Prostate gland (tissue), 2 donors: ENCODE data around the gene AARS1.
"Not testable (repeated sequence)": the region's sequence is repeated elsewhere in the genome, so short reads cannot be mapped to it uniquely, and the experiment has no call there.

Experiments used
- CTCF ChIP-seq, 4 experiments: fragments of 200-600 bp in 2 of 4; fragments of 450-650 bp in 2 of 4; sonication (generic) in 2 of 4; IDR thresholded peaks; 1 replicate in 3 of 4; 2 replicates in 1 of 4; pipeline ENCODE4 v1.5.1; 2016 to 2019; ENCODE audit warnings: antibody characterized with exemption in 4 of 4, mild to moderate bottlenecking in 2 of 4, moderate library complexity in 2 of 4
- POLR2A ChIP-seq: fragments of 450-650 bp; IDR thresholded peaks from one replicate; pipeline ENCODE4 v1.6.1; 2016; ENCODE audit warnings: antibody characterized with exemption, mild to moderate bottlenecking
- POLR2AphosphoS5 ChIP-seq: sonication (generic); formaldehyde crosslinking; IDR thresholded peaks from one replicate; pipeline ENCODE4 v1.6.1; 2017; ENCODE audit warnings: antibody characterized with exemption

DNA sequence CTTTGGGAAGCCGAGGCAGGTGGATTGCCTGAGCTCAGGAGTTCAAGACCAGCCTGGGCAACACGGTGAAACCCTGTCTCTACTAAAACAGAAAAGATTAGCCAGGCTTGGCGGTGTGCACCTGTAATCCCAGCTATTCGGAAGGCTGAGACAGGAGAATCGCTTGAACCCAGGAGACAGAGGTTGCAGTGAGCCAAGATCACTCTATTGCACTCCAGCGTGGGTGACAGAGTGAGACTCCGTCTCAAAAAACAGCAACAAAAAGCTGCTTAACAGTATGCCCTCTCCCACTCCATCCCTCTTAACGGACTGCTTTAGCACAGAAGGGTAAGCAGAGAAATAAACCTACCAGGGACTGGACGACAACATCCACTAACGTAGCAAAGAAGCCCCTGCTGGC lies 21.4 kb downstream of the AARS1 start:
- TF ChIP-seq CTCF (IDR thresholded peaks at IDR 0.05); POLR2A; POLR2AphosphoS5: not testable (repeated sequence)
